ENCODE data around the gene GALNT17. TPM values are rescaled to one million over a fixed set of nuclear protein-coding genes. Genes with fewer than 3 reads are reported as not detected.

Gene GALNT17
- total RNA-seq, 1 experiment from 2014 or later, result not detected

DNA sequence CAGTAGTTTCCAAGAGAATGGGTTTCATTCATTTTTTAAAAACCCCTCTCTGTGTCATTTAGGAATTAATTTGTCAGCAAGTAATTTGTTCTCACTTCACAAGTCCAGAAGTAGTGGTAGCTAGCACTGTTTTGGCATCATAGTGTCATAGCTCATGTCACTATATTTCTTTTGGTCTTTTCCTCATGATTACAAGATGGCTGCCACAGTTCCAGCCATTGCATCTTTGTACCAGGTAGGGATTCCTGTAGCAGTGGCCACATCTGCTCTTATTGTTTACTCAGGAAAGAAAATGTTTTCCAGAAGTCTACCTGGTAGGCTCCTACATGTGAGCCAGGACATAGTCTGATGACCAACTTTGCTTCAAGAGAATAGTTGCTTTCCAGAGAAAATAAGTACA is 16.2 kb downstream of the GALNT17 start:
- H3K79me2 ChIP-seq (ENCODE audit: low read length), result no peaks in the 10 kb centered on the region
- H3F3A ChIP-seq (ENCODE audit: low read length, unreplicated experiment), result no peaks in the 10 kb centered on the region
- H3K9ac ChIP-seq (ENCODE audit: low read length), result no peak overlapping the region
- H3K4me1 ChIP-seq (ENCODE audit: insufficient read depth, low read length), result no peaks in the 10 kb centered on the region
- ATAC-seq (no peak), DNase-seq (no peak)
- H3K36me3 ChIP-seq (ENCODE audit: low read depth, low read length), result no peaks in the 10 kb centered on the region
- H3K27me3 ChIP-seq (ENCODE audit: low read length), result no peaks in the 10 kb centered on the region
- intact Hi-C loops (cut with micrococcal nuclease), result no loop called here
- no peak overlapping the region for H3K4me3 ChIP-seq (ENCODE audit: low read length)
- H3K4me2 ChIP-seq (ENCODE audit: low read length), result no peak overlapping the region
- H3K27ac ChIP-seq (ENCODE audit: low read length), result no peak overlapping the region
- ChIA-PET CTCF (no interaction called here), POLR2A (ENCODE audit: unreplicated experiment) (no interaction called here)
- no peak overlapping the region for H2AFZ ChIP-seq (ENCODE audit: low read length)
- H4K20me1 ChIP-seq (ENCODE audit: low read length), result no peaks in the 10 kb centered on the region
- H3K9me2 ChIP-seq (replicated peaks; ENCODE audit: low read length), result no peaks in the 10 kb centered on the region
- TF ChIP-seq EZH2phosphoT487 (IDR thresholded peaks at IDR 0.05; ENCODE audit: borderline replicate concordance, low read length), result no peak
- no peak for TF ChIP-seq CTCF (conservative IDR thresholded peaks at IDR 0.05; ENCODE audit: low read depth, low read length)
- TF ChIP-seq EZH2 (IDR thresholded peaks at IDR 0.05; ENCODE audit: low read length, unreplicated experiment), result no peak
- H3K9me3 ChIP-seq (ENCODE audit: low read length), result no peaks in the 10 kb centered on the region
- no TSS peak for BruUV-seq (replicated peaks)

- Histone ChIP-seq H3K27me3 (ENCODE audit: low read length) (no peaks in the 10 kb centered on the region), H3K79me2 (ENCODE audit: low read length) (no peaks in the 10 kb centered on the region), H3K4me2 (ENCODE audit: low read length) (no peak overlapping the region), H3K36me3 (ENCODE audit: low read depth, low read length) (no peaks in the 10 kb centered on the region), H3K4me1 (ENCODE audit: insufficient read depth, low read length) (no peaks in the 10 kb centered on the region), H3K9ac (ENCODE audit: low read length) (no peak overlapping the region), H3K27ac (ENCODE audit: low read length) (no peak overlapping the region), H2AFZ (ENCODE audit: low read length) (no peak overlapping the region), H4K20me1 (ENCODE audit: low read length) (no peaks in the 10 kb centered on the region), H3K4me3 (ENCODE audit: low read length) (no peak overlapping the region), H3K9me2 (replicated peaks; ENCODE audit: low read length) (no peaks in the 10 kb centered on the region), H3K9me3 (ENCODE audit: low read length) (no peaks in the 10 kb centered on the region), H3F3A (ENCODE audit: low read length, unreplicated experiment) (no peaks in the 10 kb centered on the region)
- DNase-seq, result no peak
- intact Hi-C loops (cut with micrococcal nuclease), result no loop called here
- ChIA-PET POLR2A (ENCODE audit: unreplicated experiment) (no interaction called here), CTCF (no interaction called here)
- TF ChIP-seq EZH2 (IDR thresholded peaks at IDR 0.05; ENCODE audit: low read length, unreplicated experiment) (no peak), CTCF (conservative IDR thresholded peaks at IDR 0.05; ENCODE audit: low read depth, low read length) (no peak), EZH2phosphoT487 (IDR thresholded peaks at IDR 0.05; ENCODE audit: borderline replicate concordance, low read length) (no peak)
- no TSS peak for BruUV-seq (replicated peaks)
- ATAC-seq, result no peak
These were observed 23.3 kb downstream of the GALNT17 start for GRCh38 chr7:71155236-71155635.

DNA sequence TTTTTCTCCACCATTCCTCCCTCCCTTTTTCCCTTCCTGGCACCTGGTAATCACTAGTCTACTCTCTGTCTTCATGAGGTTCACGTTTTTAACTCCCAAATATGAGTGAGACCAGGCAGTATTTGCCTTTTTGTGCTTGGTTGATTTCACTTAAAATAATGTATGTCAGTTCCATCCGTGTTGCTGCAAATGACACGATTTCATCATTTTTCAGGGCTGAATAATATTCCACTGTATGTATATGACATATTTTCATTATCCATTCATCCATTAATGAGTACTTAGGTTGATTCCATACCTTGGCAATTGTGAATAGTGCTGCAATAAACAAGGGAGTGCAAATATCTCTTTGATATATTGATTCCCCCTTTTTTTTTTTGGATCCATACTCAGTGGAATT is 25.8 kb downstream of the GALNT17 start:
- no TSS peak for BruUV-seq (replicated peaks)

More for the DNA sequence above, 25.8 kb downstream of the GALNT17 start:
- DNase-seq, result no peak
- ATAC-seq, result no peak
- no peaks in the 10 kb centered on the region for H3K36me3 ChIP-seq (ENCODE audit: low read depth, low read length)
- no peaks in the 10 kb centered on the region for H3K9me3 ChIP-seq (ENCODE audit: low read length)
- no peak overlapping the region for H3K4me2 ChIP-seq (ENCODE audit: low read length)
- no peaks in the 10 kb centered on the region for H4K20me1 ChIP-seq (ENCODE audit: low read length)
- no peaks in the 10 kb centered on the region for H3F3A ChIP-seq (ENCODE audit: low read length, unreplicated experiment)
- H3K79me2 ChIP-seq (ENCODE audit: low read length), result no peaks in the 10 kb centered on the region
- TF ChIP-seq EZH2 (IDR thresholded peaks at IDR 0.05; ENCODE audit: low read length, unreplicated experiment) (no peak), EZH2phosphoT487 (IDR thresholded peaks at IDR 0.05; ENCODE audit: borderline replicate concordance, low read length) (no peak), CTCF (conservative IDR thresholded peaks at IDR 0.05; ENCODE audit: low read depth, low read length) (no peak)
- H3K27ac ChIP-seq (ENCODE audit: low read length), result no peak overlapping the region
- H3K9ac ChIP-seq (ENCODE audit: low read length), result no peak overlapping the region
- H2AFZ ChIP-seq (ENCODE audit: low read length), result no peak overlapping the region
- no peaks in the 10 kb centered on the region for H3K27me3 ChIP-seq (ENCODE audit: low read length)
- intact Hi-C loops (cut with micrococcal nuclease), result no loop called here
- POLR2A ChIA-PET (ENCODE audit: unreplicated experiment), result no interaction called here
- H3K4me3 ChIP-seq (ENCODE audit: low read length), result no peak overlapping the region
- no peaks in the 10 kb centered on the region for H3K9me2 ChIP-seq (replicated peaks; ENCODE audit: low read length)
- no peaks in the 10 kb centered on the region for H3K4me1 ChIP-seq (ENCODE audit: insufficient read depth, low read length)
- CTCF ChIA-PET, result no interaction called here
